ENCODE results near the gene VTCN1.

VTCN1 gene

DNA sequence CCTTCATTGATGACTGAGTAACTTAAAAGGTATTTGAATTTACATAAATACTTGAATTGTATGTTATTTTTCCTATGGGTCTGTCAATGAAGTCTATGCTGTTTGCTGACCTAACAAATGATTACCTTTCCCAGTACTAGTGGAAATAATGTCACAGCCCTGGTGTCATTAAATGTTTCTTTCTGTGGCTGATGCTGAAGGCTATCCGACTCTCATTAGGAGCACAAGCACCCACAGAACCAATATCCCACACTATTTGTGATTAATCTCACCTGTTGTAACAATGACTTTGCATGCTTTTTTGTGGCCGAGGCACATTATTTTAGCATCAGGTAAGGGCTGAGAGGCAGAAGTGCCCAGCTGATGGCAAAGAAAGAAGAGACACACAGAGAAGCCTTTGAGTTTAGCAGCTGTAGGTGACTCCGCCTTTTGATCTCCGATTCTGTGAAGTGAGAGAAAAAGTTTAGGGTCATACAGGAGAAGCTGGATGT lies 63.3 kb downstream of the VTCN1 start:
- H3K27ac ChIP-seq: peak overlapping the region; percentile 35
- no peaks in the 10 kb centered on the region for H3K36me3 ChIP-seq (replicated peaks)
- H3K4me3 ChIP-seq (ENCODE audit: low read depth, low read length): no peak overlapping the region
- TF ChIP-seq, protein P1, sequence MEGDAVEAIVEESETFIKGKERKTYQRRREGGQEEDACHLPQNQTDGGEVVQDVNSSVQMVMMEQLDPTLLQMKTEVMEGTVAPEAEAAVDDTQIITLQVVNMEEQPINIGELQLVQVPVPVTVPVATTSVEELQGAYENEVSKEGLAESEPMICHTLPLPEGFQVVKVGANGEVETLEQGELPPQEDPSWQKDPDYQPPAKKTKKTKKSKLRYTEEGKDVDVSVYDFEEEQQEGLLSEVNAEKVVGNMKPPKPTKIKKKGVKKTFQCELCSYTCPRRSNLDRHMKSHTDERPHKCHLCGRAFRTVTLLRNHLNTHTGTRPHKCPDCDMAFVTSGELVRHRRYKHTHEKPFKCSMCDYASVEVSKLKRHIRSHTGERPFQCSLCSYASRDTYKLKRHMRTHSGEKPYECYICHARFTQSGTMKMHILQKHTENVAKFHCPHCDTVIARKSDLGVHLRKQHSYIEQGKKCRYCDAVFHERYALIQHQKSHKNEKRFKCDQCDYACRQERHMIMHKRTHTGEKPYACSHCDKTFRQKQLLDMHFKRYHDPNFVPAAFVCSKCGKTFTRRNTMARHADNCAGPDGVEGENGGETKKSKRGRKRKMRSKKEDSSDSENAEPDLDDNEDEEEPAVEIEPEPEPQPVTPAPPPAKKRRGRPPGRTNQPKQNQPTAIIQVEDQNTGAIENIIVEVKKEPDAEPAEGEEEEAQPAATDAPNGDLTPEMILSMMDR (IDR thresholded peaks at IDR 0.05; ENCODE audit: low read depth, low read length, missing control alignments): no peak
- in situ Hi-C loops (cut with HindIII; ENCODE audit: low pct_ligation_motif_present, low sequenced_read_pairs): no loop called here
- H3K27me3 ChIP-seq (replicated peaks): no peaks in the 10 kb centered on the region
- DNase-seq: no peak

DNA sequence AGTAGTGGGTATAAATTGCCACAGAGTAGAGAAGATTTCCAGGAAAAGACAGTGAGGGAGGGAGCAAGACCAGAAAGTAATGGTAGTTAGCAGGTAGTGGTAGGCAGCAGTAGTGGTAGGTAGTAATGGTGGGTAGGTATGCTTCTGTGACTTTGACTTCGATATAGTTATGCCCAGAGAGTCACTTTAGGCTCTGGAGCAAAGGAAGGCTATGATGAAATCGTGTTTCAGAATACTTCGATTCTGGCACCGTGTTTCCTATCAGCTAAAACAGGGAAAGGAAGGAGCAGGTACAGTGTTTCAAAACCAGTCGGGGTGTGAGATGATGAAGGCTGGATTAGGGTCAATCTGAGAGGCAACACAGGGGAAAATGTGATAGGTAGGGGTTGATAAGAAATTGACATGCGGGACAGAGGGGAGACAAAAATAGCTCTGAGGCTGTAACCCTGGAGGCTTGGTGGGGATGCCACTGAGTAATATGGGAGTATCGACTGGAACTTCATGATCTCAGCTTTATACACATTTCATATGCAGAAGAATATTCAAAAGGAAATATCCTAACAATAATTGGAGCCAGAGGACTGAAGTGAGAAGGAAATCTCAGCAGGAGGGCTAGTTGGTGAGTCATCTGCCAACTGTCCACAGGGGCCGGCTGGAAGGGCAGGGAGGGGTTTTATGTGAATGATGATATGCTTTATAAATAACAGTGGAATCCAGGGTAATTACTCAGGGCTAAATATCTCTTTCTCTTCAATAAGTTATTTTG lies 64.0 kb downstream of the VTCN1 start:
- Histone ChIP-seq H3K36me3 (replicated peaks) (no peaks in the 10 kb centered on the region), H3K27ac (peak overlapping the region; percentile 49), H3K4me3 (ENCODE audit: low read depth, low read length) (no peak overlapping the region), H3K27me3 (replicated peaks) (no peaks in the 10 kb centered on the region)
- TF ChIP-seq, protein P1 (IDR thresholded peaks at IDR 0.05; ENCODE audit: low read depth, low read length, missing control alignments): no peak
- peak; percentile 94 for DNase-seq
- in situ Hi-C loops (cut with HindIII; ENCODE audit: low pct_ligation_motif_present, low sequenced_read_pairs): no loop called here

GRCh38 chr1:117146072-117146471 lies 64.7 kb downstream of the VTCN1 start:
- no peak for DNase-seq
- Histone ChIP-seq H3K4me3 (ENCODE audit: low read depth, low read length) (no peak overlapping the region), H3K36me3 (replicated peaks) (no peaks in the 10 kb centered on the region), H3K27ac (no peak overlapping the region), H3K27me3 (replicated peaks) (no peaks in the 10 kb centered on the region)
- TF ChIP-seq, protein P1 (IDR thresholded peaks at IDR 0.05; ENCODE audit: low read depth, low read length, missing control alignments): no peak
- in situ Hi-C loops (cut with HindIII; ENCODE audit: low pct_ligation_motif_present, low sequenced_read_pairs): no loop called here

GRCh38 chr1:117143871-117144270 lies 66.9 kb downstream of the VTCN1 start:
- in situ Hi-C loops (cut with HindIII; ENCODE audit: low pct_ligation_motif_present, low sequenced_read_pairs): no loop called here
- DNase-seq: no peak
- Histone ChIP-seq H3K4me3 (ENCODE audit: low read depth, low read length) (no peak overlapping the region), H3K27me3 (replicated peaks) (no peaks in the 10 kb centered on the region), H3K36me3 (replicated peaks) (no peaks in the 10 kb centered on the region), H3K27ac (no peak overlapping the region)
- TF ChIP-seq, protein P1 (IDR thresholded peaks at IDR 0.05; ENCODE audit: low read depth, low read length, missing control alignments): no peak

DNA sequence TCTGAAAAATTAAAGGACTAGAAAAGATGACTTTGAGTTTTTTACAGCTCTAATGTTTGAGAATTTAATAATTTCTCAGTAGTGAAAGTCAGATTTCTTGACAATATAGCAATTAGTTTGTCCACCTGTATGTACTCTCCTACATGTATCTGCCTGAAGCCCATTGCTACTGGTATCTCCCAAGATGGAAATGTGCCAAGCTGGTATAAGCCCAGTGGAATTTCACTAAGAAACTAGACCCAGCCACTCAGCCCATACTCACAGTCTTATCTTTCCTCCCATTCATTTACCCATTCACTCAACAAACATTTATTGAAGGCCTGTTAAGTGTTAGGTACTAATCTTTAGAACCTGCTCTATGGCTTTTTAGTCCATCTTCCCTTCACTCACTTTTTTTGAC lies 67.6 kb downstream of the VTCN1 start:
- no peak overlapping the region for H3K4me3 ChIP-seq (ENCODE audit: low read depth, low read length)
- H3K27ac ChIP-seq: no peak overlapping the region
- no peaks in the 10 kb centered on the region for H3K27me3 ChIP-seq (replicated peaks)
- in situ Hi-C loops (cut with HindIII; ENCODE audit: low pct_ligation_motif_present, low sequenced_read_pairs): no loop called here
- no peak for DNase-seq
- H3K36me3 ChIP-seq (replicated peaks): no peaks in the 10 kb centered on the region
- TF ChIP-seq, protein P1 (IDR thresholded peaks at IDR 0.05; ENCODE audit: low read depth, low read length, missing control alignments): no peak

GRCh38 chr1:117142200-117142599 lies 68.5 kb downstream of the VTCN1 start:
- Histone ChIP-seq H3K27ac (no peak overlapping the region), H3K4me3 (ENCODE audit: low read depth, low read length) (no peak overlapping the region), H3K27me3 (replicated peaks) (no peaks in the 10 kb centered on the region), H3K36me3 (replicated peaks) (no peaks in the 10 kb centered on the region)
- TF ChIP-seq, protein P1 (IDR thresholded peaks at IDR 0.05; ENCODE audit: low read depth, low read length, missing control alignments): no peak
- in situ Hi-C loops (cut with HindIII; ENCODE audit: low pct_ligation_motif_present, low sequenced_read_pairs): no loop called here
- no peak for DNase-seq
